PFSK-1 (cell line): ENCODE results near the gene ABLIM2.

ENCODE experiments used
- FOXP2 ChIP-seq: optimal IDR thresholded peaks from 2 replicates; pipeline ENCODE3; 2011; ENCODE audit warnings: borderline replicate concordance, control low read depth, inconsistent platforms; ENCODE audit not compliant: insufficient read depth; ENCODE audit errors: extremely low read length, extremely low read depth
- POLR2AphosphoS5 ChIP-seq: IDR thresholded peaks from 2 replicates; pipeline ENCODE4 v1.6.1; 2012; ENCODE audit warnings: low read depth, mild to moderate bottlenecking, control low read depth, low read length, moderate library complexity
- REST ChIP-seq, 2 experiments: IDR thresholded peaks; 2 replicates each; pipeline versions ENCODE4 v1.6.1 to v1.8.0; 2011 to 2012; ENCODE audit warnings: low read depth in 2 of 2, low read length in 2 of 2, control low read depth in 1 of 2, inconsistent platforms in 1 of 2, mild to moderate bottlenecking in 1 of 2, moderate library complexity in 1 of 2; ENCODE audit not compliant: insufficient read depth in 1 of 2
- SIN3A ChIP-seq: IDR thresholded peaks from 2 replicates; pipeline ENCODE4 v1.6.1; 2012; ENCODE audit warnings: mild to moderate bottlenecking, low read length, moderate library complexity, borderline replicate concordance; ENCODE audit not compliant: insufficient read depth
- TAF1 ChIP-seq: IDR thresholded peaks from 2 replicates; pipeline ENCODE4 v1.6.1; 2012; ENCODE audit warnings: low read length, control low read depth, borderline replicate concordance; ENCODE audit not compliant: insufficient read depth

Gene ABLIM2

GRCh38 chr4:7999695-8000094 lies 158.9 kb downstream of the ABLIM2 start:
- TF ChIP-seq TAF1 (no peak), REST (IDR thresholded peaks at IDR 0.05; ENCODE audit: insufficient read depth in 1 of 2, low read depth in 2 of 2, low read length in 2 of 2) (no peak), POLR2AphosphoS5 (no peak), FOXP2 (no peak), SIN3A (no peak)

- TF ChIP-seq POLR2AphosphoS5 (no peak), TAF1 (no peak), FOXP2 (no peak), REST (IDR thresholded peaks at IDR 0.05; ENCODE audit: insufficient read depth in 1 of 2, low read depth in 2 of 2, low read length in 2 of 2) (no peak), SIN3A (no peak)
Observed at GRCh38 chr4:7999279-7999678, 159.3 kb downstream of the ABLIM2 start.

- no peak for TF ChIP-seq POLR2AphosphoS5
- TF ChIP-seq SIN3A, result no peak
- TF ChIP-seq TAF1, result no peak
- TF ChIP-seq FOXP2, result no peak
Observed at GRCh38 chr4:7998447-7998846, 160.2 kb downstream of the ABLIM2 start.

- no peak for TF ChIP-seq FOXP2
- TF ChIP-seq POLR2AphosphoS5, result no peak
- no peak for TF ChIP-seq SIN3A
- no peak for TF ChIP-seq TAF1
Observed at GRCh38 chr4:7995866-7996265, 162.7 kb downstream of the ABLIM2 start.

- TF ChIP-seq REST (IDR thresholded peaks at IDR 0.05; ENCODE audit: insufficient read depth in 1 of 2, low read depth in 2 of 2, low read length in 2 of 2), result no peak
- no peak for TF ChIP-seq POLR2AphosphoS5
- TF ChIP-seq FOXP2, result no peak
- TF ChIP-seq TAF1, result no peak
- no peak for TF ChIP-seq SIN3A
Observed at GRCh38 chr4:7995135-7995534, 163.5 kb downstream of the ABLIM2 start.

- TF ChIP-seq TAF1, result no peak
- no peak for TF ChIP-seq FOXP2
- TF ChIP-seq POLR2AphosphoS5, result no peak
- TF ChIP-seq REST (IDR thresholded peaks at IDR 0.05; ENCODE audit: insufficient read depth in 1 of 2, low read depth in 2 of 2, low read length in 2 of 2), result no peak
Observed at GRCh38 chr4:7993671-7994070, 164.9 kb downstream of the ABLIM2 start.
